ENCODE measurements around the gene INTS3. TPM values are rescaled to one million over a fixed set of nuclear protein-coding genes. Genes with fewer than 3 reads are reported as not detected.

INTS3 gene
- total RNA-seq, 1 experiment from 2014 or later: 39.0 TPM

- H3K9me3 Mint-ChIP-seq (ENCODE audit: unreplicated experiment): no peaks in the 10 kb centered on the region
- Histone ChIP-seq H3K36me3 (ENCODE audit: control insufficient read depth, insufficient read depth, low read length) (peaks cover 2% of the 10 kb centered on the region), H3K9me3 (no peaks in the 10 kb centered on the region), H3K4me1 (peaks cover 19% of the 10 kb centered on the region), H3K27me3 (replicated peaks; ENCODE audit: control insufficient read depth, insufficient read depth, low read length) (no peaks in the 10 kb centered on the region), H3K4me3 (ENCODE audit: low read depth, low read length) (no peak overlapping the region)
- POLR2A ChIA-PET: no interaction called here
- DNase-seq: no peak
- intact Hi-C loops (cut with micrococcal nuclease; ENCODE audit: unreplicated experiment): no loop called here
- H3K36me3 Mint-ChIP-seq (ENCODE audit: insufficient read depth, unreplicated experiment): peaks cover 40% of the 10 kb centered on the region
- H3K4me1 Mint-ChIP-seq (ENCODE audit: low read depth, unreplicated experiment): peaks cover 32% of the 10 kb centered on the region
- no peak for TF ChIP-seq CTCF (IDR thresholded peaks at IDR 0.05; ENCODE audit: insufficient read depth in 1 of 2, low read depth in 1 of 2, low read length in 1 of 2, severe bottlenecking in 1 of 2, unreplicated experiment in 1 of 2)
- no TSS peak for BruUV-seq (replicated peaks)
- peak overlapping the region; percentile 52 for H3K27ac Mint-ChIP-seq (ENCODE audit: unreplicated experiment)
- H3K4me3 Mint-ChIP-seq (ENCODE audit: unreplicated experiment): peak overlapping the region; percentile 3
- CTCF ChIA-PET: interaction anchor here (0.8 kb wide), 1 partner anchor 40 kb away, joined by 3 read pairs; the partner anchor contains the start of gene INTS3
- H3K27me3 Mint-ChIP-seq (ENCODE audit: insufficient read depth, unreplicated experiment): no peaks in the 10 kb centered on the region
These were observed 39.7 kb downstream of the INTS3 start for GRCh38 chr1:153767519-153767918.

DNA sequence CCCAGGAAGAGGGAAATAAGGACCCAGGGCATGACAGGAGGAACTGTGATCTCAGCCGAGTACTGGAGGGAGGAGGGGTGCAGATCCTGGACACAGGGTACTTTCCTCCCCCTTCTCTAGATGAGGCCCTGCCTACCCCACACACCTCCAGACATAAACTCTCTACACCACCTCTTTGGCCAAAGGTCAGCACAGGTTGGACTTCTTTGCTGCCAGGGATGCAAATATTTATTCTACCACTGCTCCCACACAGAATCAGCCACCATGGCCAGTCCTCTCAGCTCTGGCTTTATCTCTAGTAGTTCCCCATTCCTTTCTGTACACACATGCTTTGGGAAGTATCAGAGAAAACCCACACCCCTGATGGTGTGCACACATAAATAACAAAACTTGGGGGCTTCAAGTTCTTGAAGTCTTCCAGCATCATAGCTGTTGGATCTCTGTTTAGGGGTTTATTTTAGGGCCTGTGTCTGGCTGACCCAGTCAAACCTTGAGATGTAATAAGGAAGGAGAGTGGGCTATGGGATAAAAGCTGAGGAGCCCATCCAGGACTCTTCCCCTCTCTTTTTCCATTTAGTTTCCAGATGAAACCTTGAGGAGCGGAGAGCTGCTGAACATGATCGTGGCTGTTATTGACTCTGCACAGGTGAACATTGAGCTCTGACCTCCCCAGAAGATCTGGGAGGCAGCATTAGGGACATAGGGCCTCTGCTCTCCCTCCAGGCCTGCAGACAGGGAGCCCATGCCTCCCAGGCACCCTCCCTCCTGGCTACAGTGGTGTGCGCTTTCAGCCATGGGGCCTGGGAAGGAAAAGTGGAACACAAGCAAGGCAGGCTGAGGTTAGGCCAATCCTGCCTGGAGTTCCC lies 40.7 kb downstream of the INTS3 start:
- H3K4me3 ChIP-seq (ENCODE audit: low read depth, low read length): no peak overlapping the region
- H3K27ac Mint-ChIP-seq (ENCODE audit: unreplicated experiment): peak overlapping the region; percentile 52
- H3K27me3 ChIP-seq (replicated peaks; ENCODE audit: control insufficient read depth, insufficient read depth, low read length): no peaks in the 10 kb centered on the region
- BruUV-seq (replicated peaks): TSS peak; percentile 31
- peaks cover 32% of the 10 kb centered on the region for H3K4me1 Mint-ChIP-seq (ENCODE audit: low read depth, unreplicated experiment)
- H3K9me3 ChIP-seq: no peaks in the 10 kb centered on the region
- H3K36me3 ChIP-seq (ENCODE audit: control insufficient read depth, insufficient read depth, low read length): peaks cover 4% of the 10 kb centered on the region
- DNase-seq: peak; percentile 68 to 77
- no peaks in the 10 kb centered on the region for H3K27me3 Mint-ChIP-seq (ENCODE audit: insufficient read depth, unreplicated experiment)
- CTCF ChIA-PET: interaction anchor here (0.5 to 0.6 kb wide), 2 partner anchors 10 to 94 kb away, joined by 3 to 4 read pairs; no protein-coding TSS in a partner anchor
- H3K9me3 Mint-ChIP-seq (ENCODE audit: unreplicated experiment): no peaks in the 10 kb centered on the region
- peak overlapping the region; percentile 3 for H3K4me3 Mint-ChIP-seq (ENCODE audit: unreplicated experiment)
- no peak for TF ChIP-seq CTCF (IDR thresholded peaks at IDR 0.05; ENCODE audit: insufficient read depth in 1 of 2, low read depth in 1 of 2, low read length in 1 of 2, severe bottlenecking in 1 of 2, unreplicated experiment in 1 of 2)
- intact Hi-C loops (cut with micrococcal nuclease; ENCODE audit: unreplicated experiment): loop anchor here (2.0 kb wide), 2 partner anchors 20 to 92 kb away; no protein-coding TSS in a partner anchor
- peaks cover 37% of the 10 kb centered on the region for H3K36me3 Mint-ChIP-seq (ENCODE audit: insufficient read depth, unreplicated experiment)
- POLR2A ChIA-PET: interaction anchor here (0.7 to 1.0 kb wide), 3 partner anchors 15 to 141 kb away, joined by 3 to 6 read pairs (median 4); partner anchors contain the start of genes INTS3 and S100A13
- H3K4me1 ChIP-seq: peaks cover 19% of the 10 kb centered on the region

DNA sequence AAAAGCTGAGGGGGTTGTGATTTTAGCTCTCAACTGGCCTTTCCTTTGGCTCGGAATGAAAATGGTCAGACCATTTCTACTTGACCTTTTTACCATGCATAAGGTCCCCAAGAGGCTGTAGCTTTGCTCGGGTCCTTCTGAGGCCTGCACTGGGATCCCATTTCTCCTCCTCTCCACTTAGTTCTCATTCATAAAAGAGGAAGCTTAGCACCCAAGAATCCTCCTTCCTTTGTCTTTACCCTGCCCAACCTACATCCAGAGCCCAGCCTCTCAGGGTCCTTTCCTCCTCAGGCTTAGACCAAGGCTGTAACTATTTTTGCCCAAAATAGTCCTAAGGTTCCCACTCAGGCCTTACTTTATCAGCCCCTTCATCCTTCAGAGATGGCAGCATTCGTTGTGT lies 41.4 kb downstream of the INTS3 start:
- peaks cover 4% of the 10 kb centered on the region for H3K36me3 ChIP-seq (ENCODE audit: control insufficient read depth, insufficient read depth, low read length)
- no peaks in the 10 kb centered on the region for H3K27me3 Mint-ChIP-seq (ENCODE audit: insufficient read depth, unreplicated experiment)
- BruUV-seq (replicated peaks): no TSS peak

More for the DNA sequence above, 41.4 kb downstream of the INTS3 start:
- Mint-ChIP-seq H3K9me3 (ENCODE audit: unreplicated experiment) (no peaks in the 10 kb centered on the region), H3K4me1 (ENCODE audit: low read depth, unreplicated experiment) (peaks cover 32% of the 10 kb centered on the region), H3K27ac (ENCODE audit: unreplicated experiment) (peak overlapping the region; percentile 52), H3K4me3 (ENCODE audit: unreplicated experiment) (no peak overlapping the region), H3K36me3 (ENCODE audit: insufficient read depth, unreplicated experiment) (peaks cover 39% of the 10 kb centered on the region)
- H3K27me3 ChIP-seq (replicated peaks; ENCODE audit: control insufficient read depth, insufficient read depth, low read length): no peaks in the 10 kb centered on the region
- peaks cover 19% of the 10 kb centered on the region for H3K4me1 ChIP-seq
- H3K4me3 ChIP-seq (ENCODE audit: low read depth, low read length): no peak overlapping the region
- DNase-seq: no peak
- intact Hi-C loops (cut with micrococcal nuclease; ENCODE audit: unreplicated experiment): loop anchor here (2.0 kb wide), 2 partner anchors 20 to 92 kb away; no protein-coding TSS in a partner anchor
- ChIA-PET POLR2A (interaction anchor here (1.0 kb wide), 2 partner anchors 8 to 15 kb away, joined by 3 to 4 read pairs; no protein-coding TSS in a partner anchor), CTCF (no interaction called here)
- TF ChIP-seq CTCF (IDR thresholded peaks at IDR 0.05; ENCODE audit: insufficient read depth in 1 of 2, low read depth in 1 of 2, low read length in 1 of 2, severe bottlenecking in 1 of 2, unreplicated experiment in 1 of 2): no peak
- no peaks in the 10 kb centered on the region for H3K9me3 ChIP-seq
